ENCODE data around the gene SREBF2. TPM values are rescaled to one million over a fixed set of nuclear protein-coding genes. Genes with fewer than 3 reads are reported as not detected.

SREBF2 gene
- total and polyA plus RNA-seq, 4 donors = 68.1 to 155 (median 75.9) TPM

DNA sequence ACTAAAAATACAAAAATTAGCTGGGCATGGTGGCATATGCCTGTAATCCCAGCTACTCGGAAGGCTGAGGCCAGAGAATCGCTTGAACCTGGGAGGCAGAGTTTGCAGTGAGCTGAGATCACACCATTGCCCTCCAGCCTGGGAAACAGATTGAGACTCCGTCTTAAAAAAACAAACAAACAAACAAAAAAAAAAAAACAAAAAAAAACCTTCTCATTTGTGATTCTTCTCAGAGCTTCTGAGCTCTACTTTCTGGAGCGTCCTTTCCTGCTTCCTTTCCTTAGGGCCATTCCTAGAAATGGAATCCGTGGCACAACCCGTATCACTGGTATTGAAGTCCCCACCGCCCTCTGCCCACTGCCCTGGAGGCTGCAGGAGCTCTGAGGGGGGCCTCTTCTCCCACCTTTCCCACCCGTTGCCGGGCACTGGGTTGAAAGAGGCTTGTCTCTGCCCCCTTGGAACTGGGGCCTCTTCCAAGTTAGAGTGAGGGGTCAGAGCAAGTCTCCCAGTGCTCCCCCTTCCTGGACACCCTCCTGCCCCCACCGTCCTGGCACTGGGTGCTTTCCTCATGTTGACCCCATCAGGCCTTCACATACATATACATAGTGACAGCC lies 83.9 kb downstream of the SREBF2 start:
- Histone ChIP-seq H3K27me3 (ENCODE audit: control insufficient read depth in 3 of 3, insufficient read depth in 3 of 3, low read length in 2 of 3) (peaks cover 4 to 53% (median 53%) of the 10 kb centered on the region in 3 donors), H3K9ac (ENCODE audit: insufficient read depth in 1 of 2, low read length in 2 of 2) (no peak overlapping the region), H3K27ac (ENCODE audit: low read depth in 1 of 2, low read length in 1 of 2) (no peak overlapping the region), H3K36me3 (ENCODE audit: control insufficient read depth in 4 of 4, insufficient read depth in 4 of 4, low read length in 4 of 4) (no peaks in the 10 kb centered on the region), H3K9me3 (ENCODE audit: control insufficient read depth in 4 of 4, insufficient read depth in 3 of 4, low read length in 3 of 4) (no peaks in the 10 kb centered on the region), H3K4me1 (ENCODE audit: control insufficient read depth in 5 of 5, insufficient read depth in 5 of 5, low read length in 5 of 5) (peaks cover 0 to 20% (median 7%) of the 10 kb centered on the region in 5 donors), H3K4me3 (no peak overlapping the region)
- WGBS, 2 donors = 64 to 69% methylated on average over 10 of the region's 10 CpGs
- DNase-seq (no peak), ATAC-seq (ENCODE audit: insufficient read depth, low FRiP score) (no peak)
- TF ChIP-seq, protein P1, sequence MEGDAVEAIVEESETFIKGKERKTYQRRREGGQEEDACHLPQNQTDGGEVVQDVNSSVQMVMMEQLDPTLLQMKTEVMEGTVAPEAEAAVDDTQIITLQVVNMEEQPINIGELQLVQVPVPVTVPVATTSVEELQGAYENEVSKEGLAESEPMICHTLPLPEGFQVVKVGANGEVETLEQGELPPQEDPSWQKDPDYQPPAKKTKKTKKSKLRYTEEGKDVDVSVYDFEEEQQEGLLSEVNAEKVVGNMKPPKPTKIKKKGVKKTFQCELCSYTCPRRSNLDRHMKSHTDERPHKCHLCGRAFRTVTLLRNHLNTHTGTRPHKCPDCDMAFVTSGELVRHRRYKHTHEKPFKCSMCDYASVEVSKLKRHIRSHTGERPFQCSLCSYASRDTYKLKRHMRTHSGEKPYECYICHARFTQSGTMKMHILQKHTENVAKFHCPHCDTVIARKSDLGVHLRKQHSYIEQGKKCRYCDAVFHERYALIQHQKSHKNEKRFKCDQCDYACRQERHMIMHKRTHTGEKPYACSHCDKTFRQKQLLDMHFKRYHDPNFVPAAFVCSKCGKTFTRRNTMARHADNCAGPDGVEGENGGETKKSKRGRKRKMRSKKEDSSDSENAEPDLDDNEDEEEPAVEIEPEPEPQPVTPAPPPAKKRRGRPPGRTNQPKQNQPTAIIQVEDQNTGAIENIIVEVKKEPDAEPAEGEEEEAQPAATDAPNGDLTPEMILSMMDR (IDR thresholded peaks at IDR 0.05; ENCODE audit: control extremely low read depth, extremely low read depth) = no peak

GRCh38 chr22:41917375-41917902 lies 84.5 kb downstream of the SREBF2 start:
- peaks cover 0 to 20% (median 7%) of the 10 kb centered on the region in 5 donors for H3K4me1 ChIP-seq (ENCODE audit: control insufficient read depth in 5 of 5, insufficient read depth in 5 of 5, low read length in 5 of 5)

DNA sequence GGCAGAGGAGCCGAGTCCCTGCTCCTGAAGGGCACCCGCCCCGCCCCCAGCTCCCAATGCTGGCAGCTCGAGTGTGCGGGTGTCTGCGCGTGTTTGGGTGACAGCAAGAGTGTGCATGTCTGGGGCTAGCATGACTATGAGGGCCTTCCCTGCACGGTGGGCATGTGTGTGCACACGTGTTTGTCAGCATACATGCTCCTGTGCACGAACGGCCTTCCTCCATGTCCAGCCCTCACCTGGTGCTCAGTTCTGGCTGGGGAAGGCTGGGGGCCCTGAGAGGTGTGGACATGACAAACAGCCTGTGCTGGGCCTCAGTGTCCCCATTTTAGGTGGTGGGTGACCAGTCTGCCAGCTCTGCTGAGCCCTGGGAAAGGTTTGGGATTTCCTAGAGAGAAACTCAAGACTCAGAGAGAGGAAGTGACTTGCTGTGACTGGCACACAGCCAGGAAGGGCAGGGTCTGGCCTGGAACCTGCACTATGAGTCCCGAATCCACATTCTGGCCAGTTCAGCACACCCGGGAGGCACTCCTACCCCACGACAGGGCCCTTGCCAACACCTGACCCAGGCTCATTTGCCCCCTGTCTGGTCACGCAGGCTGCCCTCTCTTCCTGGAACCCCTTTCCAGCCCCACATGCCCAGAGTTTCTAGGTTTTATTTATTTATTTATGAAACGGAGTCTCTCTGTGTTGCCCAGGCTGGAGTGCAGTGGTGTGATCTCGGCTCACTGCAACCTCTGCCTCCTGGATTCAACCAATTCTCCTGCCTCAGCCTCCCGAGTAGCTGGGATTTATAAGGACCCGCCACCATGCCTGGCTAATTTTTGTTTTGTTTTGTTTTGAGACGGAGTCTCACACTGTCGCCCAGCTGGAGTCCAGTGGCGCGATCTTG lies 85.2 kb downstream of the SREBF2 start:
- Histone ChIP-seq H3K4me3 (no peak overlapping the region), H3K27me3 (ENCODE audit: control insufficient read depth in 3 of 3, insufficient read depth in 3 of 3, low read length in 2 of 3) (peaks cover 0 to 43% (median 43%) of the 10 kb centered on the region in 3 donors), H3K27ac (ENCODE audit: low read depth in 1 of 2, low read length in 1 of 2) (no peak overlapping the region), H3K4me1 (ENCODE audit: control insufficient read depth in 5 of 5, insufficient read depth in 5 of 5, low read length in 5 of 5) (peaks cover 0 to 20% (median 7%) of the 10 kb centered on the region in 5 donors), H3K36me3 (ENCODE audit: control insufficient read depth in 4 of 4, insufficient read depth in 4 of 4, low read length in 4 of 4) (no peaks in the 10 kb centered on the region), H3K9me3 (ENCODE audit: control insufficient read depth in 4 of 4, insufficient read depth in 3 of 4, low read length in 3 of 4) (no peaks in the 10 kb centered on the region), H3K9ac (ENCODE audit: insufficient read depth in 1 of 2, low read length in 2 of 2) (no peak overlapping the region)
- ATAC-seq (ENCODE audit: insufficient read depth, low FRiP score) (peak; percentile 32), DNase-seq (peak; percentile 75 to 84 (median 80))
- TF ChIP-seq, protein P1 (IDR thresholded peaks at IDR 0.05; ENCODE audit: control extremely low read depth, extremely low read depth) = no peak
- 57 to 61% methylated on average over 23 of the region's 23 CpGs for WGBS, 2 donors

More at GRCh38 chr22:41917375-41917902, 84.5 kb downstream of the SREBF2 start:
- ATAC-seq (ENCODE audit: insufficient read depth, low FRiP score) = no peak
- H3K4me3 ChIP-seq = no peak overlapping the region
- H3K9me3 ChIP-seq (ENCODE audit: control insufficient read depth in 4 of 4, insufficient read depth in 3 of 4, low read length in 3 of 4) = no peaks in the 10 kb centered on the region
- no peak overlapping the region for H3K27ac ChIP-seq (ENCODE audit: low read depth in 1 of 2, low read length in 1 of 2)
- H3K9ac ChIP-seq (ENCODE audit: insufficient read depth in 1 of 2, low read length in 2 of 2) = no peak overlapping the region
- 61 to 81% methylated on average over 11 of the region's 11 CpGs for WGBS, 2 donors
- DNase-seq = no peak
- peaks cover 4 to 48% (median 47%) of the 10 kb centered on the region in 3 donors for H3K27me3 ChIP-seq (ENCODE audit: control insufficient read depth in 3 of 3, insufficient read depth in 3 of 3, low read length in 2 of 3)
- TF ChIP-seq, protein P1 (IDR thresholded peaks at IDR 0.05; ENCODE audit: control extremely low read depth, extremely low read depth) = no peak
- H3K36me3 ChIP-seq (ENCODE audit: control insufficient read depth in 4 of 4, insufficient read depth in 4 of 4, low read length in 4 of 4) = no peaks in the 10 kb centered on the region
